Endothelial cell (in vitro differentiated cells): ENCODE results near the gene ARMS2. TPM values are rescaled to one million over a fixed set of nuclear protein-coding genes. Genes with fewer than 3 reads are reported as not detected.

Experiments used
- DNase-seq: peaks from one replicate; pipeline ENCODE4 v3.0.0; 2021; ENCODE audit warnings: low spot score
- H3K27ac Mint-ChIP-seq: one replicate; pipeline ENCODE4 v1.8.0; 2021; ENCODE audit warnings: mixed read lengths, inconsistent platforms; ENCODE audit not compliant: unreplicated experiment
- H3K27me3 Mint-ChIP-seq: one replicate; pipeline ENCODE4 v1.8.0; 2021; ENCODE audit warnings: mild to moderate bottlenecking, moderate library complexity, mixed read lengths, inconsistent platforms; ENCODE audit not compliant: unreplicated experiment
- H3K36me3 Mint-ChIP-seq: one replicate; pipeline ENCODE4 v1.8.0; 2021; ENCODE audit warnings: mild to moderate bottlenecking, low read depth, mixed read lengths, inconsistent platforms; ENCODE audit not compliant: unreplicated experiment
- H3K4me1 Mint-ChIP-seq: one replicate; pipeline ENCODE4 v1.8.0; 2021; ENCODE audit warnings: mild to moderate bottlenecking, mixed read lengths, inconsistent platforms; ENCODE audit not compliant: unreplicated experiment
- H3K4me3 Mint-ChIP-seq: one replicate; pipeline ENCODE4 v1.8.0; 2021; ENCODE audit warnings: mild to moderate bottlenecking, mixed read lengths, inconsistent platforms; ENCODE audit not compliant: unreplicated experiment
- H3K9me3 Mint-ChIP-seq: one replicate; pipeline ENCODE4 v1.8.0; 2021; ENCODE audit warnings: mixed read lengths, inconsistent platforms; ENCODE audit not compliant: unreplicated experiment
- CTCF ChIP-seq: fragments of 200-600 bp; sonication (generic); IDR thresholded peaks from one replicate; pipeline ENCODE4 v1.5.0; 2021; ENCODE audit warnings: antibody characterized with exemption; ENCODE audit not compliant: unreplicated experiment
- total RNA-seq: library from RNA; stranded (reverse); fragmentation: NEBNext Ultra II Directional; extraction: Animal tissue kit (Norgen Biotek cat#: 25700); gene quantifications from one replicate; pipeline ENCODE4 v1.2.1, GENCODE V29; 2021; ENCODE audit not compliant: unreplicated experiment

ARMS2 gene
- total RNA-seq, 1 donor from 2014 or later: not detected

GRCh38 chr10:122478971-122479370, 24.5 kb downstream of the ARMS2 start:
- peaks cover 31% of the 10 kb centered on the region for H3K4me1 Mint-ChIP-seq
- no peak overlapping the region for H3K27ac Mint-ChIP-seq
- no peak for DNase-seq
- no peak for TF ChIP-seq CTCF
- H3K4me3 Mint-ChIP-seq: no peak overlapping the region
- H3K27me3 Mint-ChIP-seq: peaks cover 4% of the 10 kb centered on the region
- no peaks in the 10 kb centered on the region for H3K9me3 Mint-ChIP-seq
- peaks cover 6% of the 10 kb centered on the region for H3K36me3 Mint-ChIP-seq

DNA sequence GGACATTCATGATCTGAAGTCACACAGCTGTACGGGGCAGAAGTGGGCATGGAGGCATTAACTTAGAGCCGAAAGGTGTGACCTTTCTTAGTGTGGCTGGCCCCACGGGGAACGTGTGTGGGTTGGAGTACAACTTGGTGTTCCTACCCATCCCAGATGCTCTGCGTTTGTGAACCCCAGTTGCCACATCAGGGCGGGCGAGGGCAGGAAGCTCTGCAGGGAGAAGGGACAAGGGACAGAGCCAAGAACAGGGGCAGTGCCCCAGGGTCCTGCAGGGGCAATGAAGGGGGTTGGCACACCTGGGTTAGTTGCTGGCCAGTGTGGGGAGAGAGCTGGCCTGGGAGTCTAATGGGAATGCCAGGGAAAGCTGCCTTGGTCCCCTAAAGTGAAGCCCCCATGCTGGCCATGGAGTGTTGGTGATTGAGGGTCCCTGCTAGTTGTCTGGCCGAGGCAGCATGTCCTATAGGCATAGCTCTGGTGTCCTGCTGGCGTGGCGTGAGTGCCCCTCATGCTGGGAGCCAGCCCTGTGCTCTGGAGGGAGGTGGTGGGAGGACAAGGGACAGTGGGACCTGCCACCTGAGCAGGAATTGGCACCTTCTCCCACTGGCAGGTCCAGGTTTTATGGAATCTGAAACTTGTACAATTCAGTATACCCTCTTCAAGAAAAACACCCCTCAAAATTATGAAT, 25.8 kb downstream of the ARMS2 start:
- Mint-ChIP-seq H3K4me1 (peaks cover 23% of the 10 kb centered on the region), H3K9me3 (no peaks in the 10 kb centered on the region), H3K27me3 (peaks cover 4% of the 10 kb centered on the region), H3K27ac (no peak overlapping the region), H3K36me3 (peaks cover 6% of the 10 kb centered on the region), H3K4me3 (no peak overlapping the region)
- no peak for DNase-seq
- TF ChIP-seq CTCF: no peak

GRCh38 chr10:122481296-122482056, 27.0 kb downstream of the ARMS2 start:
- DNase-seq: no peak
- peaks cover 25% of the 10 kb centered on the region for H3K4me1 Mint-ChIP-seq
- H3K27me3 Mint-ChIP-seq: peaks cover 6% of the 10 kb centered on the region
- no peak overlapping the region for H3K4me3 Mint-ChIP-seq
- peaks cover 6% of the 10 kb centered on the region for H3K36me3 Mint-ChIP-seq
- no peak overlapping the region for H3K27ac Mint-ChIP-seq
- TF ChIP-seq CTCF: no peak
- H3K9me3 Mint-ChIP-seq: no peaks in the 10 kb centered on the region

- TF ChIP-seq CTCF: no peak
- H3K36me3 Mint-ChIP-seq: peaks cover 6% of the 10 kb centered on the region
- peaks cover 23% of the 10 kb centered on the region for H3K4me1 Mint-ChIP-seq
- H3K9me3 Mint-ChIP-seq: no peaks in the 10 kb centered on the region
- no peak for DNase-seq
- peaks cover 3% of the 10 kb centered on the region for H3K27me3 Mint-ChIP-seq
- H3K27ac Mint-ChIP-seq: no peak overlapping the region
- no peak overlapping the region for H3K4me3 Mint-ChIP-seq
Measured at GRCh38 chr10:122484276-122485060, 30.0 kb downstream of the ARMS2 start.
